Skeletal muscle tissue (tissue), 4 donors: ENCODE data around the gene RRP1. TPM values are rescaled to one million over a fixed set of nuclear protein-coding genes. Genes with fewer than 3 reads are reported as not detected.

Experiments used
- H3K27ac ChIP-seq: one replicate; pipeline ENCODE4 v1.7.0; 2013; ENCODE audit warnings: mild to moderate bottlenecking, low read depth, low read length, inconsistent platforms
- H3K27me3 ChIP-seq, 3 donors: one replicate each; pipeline ENCODE4 v1.7.0; 2013; ENCODE audit warnings: low read length in 3 of 3; ENCODE audit not compliant: control insufficient read depth in 3 of 3, insufficient read depth in 3 of 3
- H3K36me3 ChIP-seq, 3 donors: one replicate each; pipeline ENCODE4 v1.7.0; 2013; ENCODE audit warnings: low read length in 3 of 3; ENCODE audit not compliant: control insufficient read depth in 3 of 3, insufficient read depth in 3 of 3
- H3K4me1 ChIP-seq, 3 donors: one replicate each; pipeline ENCODE4 v1.7.0; 2013; ENCODE audit warnings: low read length in 3 of 3, mild to moderate bottlenecking in 3 of 3; ENCODE audit not compliant: control insufficient read depth in 3 of 3, insufficient read depth in 3 of 3
- H3K4me3 ChIP-seq, 3 donors: one replicate each; pipeline ENCODE4 v1.7.0; 2013; ENCODE audit warnings: low read length in 3 of 3
- H3K9ac ChIP-seq, 3 donors: one replicate each; pipeline ENCODE4 v1.7.0; 2013; ENCODE audit warnings: low read length in 3 of 3, mild to moderate bottlenecking in 3 of 3, moderate library complexity in 2 of 3, low read depth in 1 of 3
- H3K9me3 ChIP-seq, 3 donors: one replicate each; pipeline ENCODE4 v1.7.0; 2013; ENCODE audit warnings: low read length in 3 of 3; ENCODE audit not compliant: control insufficient read depth in 3 of 3
- total RNA-seq: library from RNA; depleted of rRNA; stranded (reverse); fragments of >200 nt; gene quantifications from one replicate; pipeline ENCODE4 v1.2.3, GENCODE V29; 2014
- donor health status: Osteomylitis.

Gene RRP1
- total RNA-seq, 1 donor from 2014 or later, result 10.4 TPM

GRCh38 chr21:43783098-43783700, 6.2 kb upstream of the RRP1 start:
- no peaks in the 10 kb centered on the region for H3K27me3 ChIP-seq
- H3K4me1 ChIP-seq, result peaks cover 0 to 3% (median 0%) of the 10 kb centered on the region in 3 donors
- no peak overlapping the region for H3K27ac ChIP-seq
- H3K36me3 ChIP-seq, result no peaks in the 10 kb centered on the region
- no peak overlapping the region for H3K4me3 ChIP-seq
- H3K9ac ChIP-seq, result no peak overlapping the region
- H3K9me3 ChIP-seq, result no peaks in the 10 kb centered on the region

DNA sequence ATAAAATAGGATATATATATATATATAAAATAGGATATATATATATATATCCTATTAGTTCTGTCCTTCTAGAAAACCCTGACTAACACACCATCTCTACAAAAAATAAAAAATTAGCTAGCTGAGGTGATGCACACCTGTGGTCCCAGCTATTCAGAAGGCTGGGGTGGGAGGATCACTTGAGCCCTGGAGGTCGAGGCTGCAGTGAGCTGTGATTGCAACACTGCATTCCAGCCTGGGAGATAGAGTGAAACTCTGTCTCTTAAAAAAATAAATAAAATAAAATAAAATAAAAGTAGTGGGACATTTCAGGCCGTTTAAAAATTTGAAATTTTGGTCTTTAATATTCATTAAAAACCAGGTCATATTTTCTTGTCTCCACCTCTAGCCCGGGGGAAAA, 4.2 kb upstream of the RRP1 start:
- no peak overlapping the region for H3K27ac ChIP-seq
- H3K36me3 ChIP-seq, result no peaks in the 10 kb centered on the region
- H3K27me3 ChIP-seq, result no peaks in the 10 kb centered on the region
- no peaks in the 10 kb centered on the region for H3K9me3 ChIP-seq
- no peak overlapping the region for H3K4me3 ChIP-seq
- H3K4me1 ChIP-seq, result peaks cover 3 to 4% (median 4%) of the 10 kb centered on the region in 3 donors
- H3K9ac ChIP-seq, result no peak overlapping the region

- Histone ChIP-seq H3K27me3 (no peaks in the 10 kb centered on the region), H3K27ac (no peak overlapping the region), H3K4me3 (no peak overlapping the region), H3K36me3 (peaks cover 0 to 3% (median 3%) of the 10 kb centered on the region in 3 donors), H3K9ac (no peak overlapping the region), H3K4me1 (peaks cover 9 to 16% (median 11%) of the 10 kb centered on the region in 3 donors), H3K9me3 (no peaks in the 10 kb centered on the region)
Observed at GRCh38 chr21:43786300-43786806, 3.0 kb upstream of the RRP1 start.

GRCh38 chr21:43786807-43787440, 2.5 kb upstream of the RRP1 start:
- Histone ChIP-seq H3K27me3 (no peaks in the 10 kb centered on the region), H3K9me3 (no peaks in the 10 kb centered on the region), H3K4me3 (no peak overlapping the region), H3K4me1 (peaks cover 9 to 16% (median 11%) of the 10 kb centered on the region in 3 donors), H3K9ac (no peak overlapping the region), H3K36me3 (peaks cover 4 to 7% (median 5%) of the 10 kb centered on the region in 3 donors), H3K27ac (no peak overlapping the region)

- peaks cover 9 to 16% (median 11%) of the 10 kb centered on the region in 3 donors for H3K4me1 ChIP-seq
- H3K36me3 ChIP-seq, result peaks cover 32 to 37% (median 33%) of the 10 kb centered on the region in 3 donors
- peak overlapping the region; percentile 81 for H3K27ac ChIP-seq
- H3K4me3 ChIP-seq, result peak overlapping the region; percentile 90 to 98 (median 92)
- no peaks in the 10 kb centered on the region for H3K9me3 ChIP-seq
- H3K9ac ChIP-seq, result peak overlapping the region; percentile 80 to 88 (median 82)
- H3K27me3 ChIP-seq, result no peaks in the 10 kb centered on the region
Observed at GRCh38 chr21:43790010-43790524, 690 bp downstream of the RRP1 start.

DNA sequence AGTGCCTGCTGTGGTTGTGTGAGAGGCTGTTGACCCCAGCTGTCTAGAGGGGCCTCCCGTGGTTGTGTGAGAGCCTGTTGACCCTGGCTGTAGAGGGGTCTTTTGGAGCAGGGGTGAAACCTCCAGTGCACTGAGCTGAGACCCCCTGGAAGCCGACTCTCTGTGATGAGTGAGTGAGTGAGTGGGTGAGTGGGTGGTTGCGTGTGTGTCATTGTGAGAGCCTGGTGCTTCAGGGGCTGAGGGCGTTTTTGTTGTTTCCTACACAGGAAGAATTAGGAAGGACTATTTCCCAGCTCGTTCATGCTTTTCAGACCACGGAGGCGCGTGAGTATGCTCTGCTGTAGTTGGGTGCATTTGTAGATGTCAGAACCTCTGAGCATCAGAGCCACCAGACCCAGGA, 3.0 kb downstream of the RRP1 start:
- H3K4me3 ChIP-seq, result no peak overlapping the region
- H3K36me3 ChIP-seq, result peaks cover 52 to 58% (median 54%) of the 10 kb centered on the region in 3 donors
- H3K9me3 ChIP-seq, result no peaks in the 10 kb centered on the region
- no peak overlapping the region for H3K27ac ChIP-seq
- H3K4me1 ChIP-seq, result peaks cover 9 to 16% (median 11%) of the 10 kb centered on the region in 3 donors
- no peaks in the 10 kb centered on the region for H3K27me3 ChIP-seq
- H3K9ac ChIP-seq, result no peak overlapping the region

DNA sequence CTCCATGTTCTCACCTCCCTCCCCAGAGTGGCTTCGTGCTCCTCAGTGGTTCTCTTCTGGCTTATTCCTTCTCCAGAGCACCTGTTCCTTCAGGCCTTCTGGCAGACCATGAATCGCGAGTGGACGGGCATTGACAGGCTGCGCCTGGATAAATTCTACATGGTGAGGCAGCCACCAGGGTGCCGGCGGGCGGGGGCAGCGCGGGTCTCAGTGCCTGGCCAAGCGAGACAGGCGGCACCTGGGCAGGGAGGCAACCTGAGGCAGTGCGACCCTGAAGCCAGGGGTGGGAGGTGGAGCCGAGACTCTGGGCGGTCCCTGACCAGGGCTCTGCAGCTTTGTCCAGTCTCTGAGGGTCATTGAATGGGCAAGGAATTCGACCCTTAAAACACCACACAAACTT, 3.9 kb downstream of the RRP1 start:
- H3K4me1 ChIP-seq, result peaks cover 9 to 16% (median 11%) of the 10 kb centered on the region in 3 donors
- H3K4me3 ChIP-seq, result no peak overlapping the region
- H3K27ac ChIP-seq, result no peak overlapping the region
- no peaks in the 10 kb centered on the region for H3K9me3 ChIP-seq
- H3K9ac ChIP-seq, result no peak overlapping the region
- H3K36me3 ChIP-seq, result peaks cover 61 to 66% (median 62%) of the 10 kb centered on the region in 3 donors
- no peaks in the 10 kb centered on the region for H3K27me3 ChIP-seq

- Histone ChIP-seq H3K4me3 (no peak overlapping the region), H3K27ac (no peak overlapping the region), H3K9ac (no peak overlapping the region), H3K27me3 (no peaks in the 10 kb centered on the region), H3K9me3 (no peaks in the 10 kb centered on the region), H3K36me3 (peaks cover 70 to 75% (median 73%) of the 10 kb centered on the region in 3 donors), H3K4me1 (peaks cover 9 to 16% (median 11%) of the 10 kb centered on the region in 3 donors)
Observed at GRCh38 chr21:43794311-43794710, 4.9 kb downstream of the RRP1 start.

GRCh38 chr21:43794857-43795256, 5.5 kb downstream of the RRP1 start:
- H3K27ac ChIP-seq, result no peak overlapping the region
- H3K27me3 ChIP-seq, result no peaks in the 10 kb centered on the region
- H3K9me3 ChIP-seq, result no peaks in the 10 kb centered on the region
- no peak overlapping the region for H3K4me3 ChIP-seq
- peaks cover 9 to 14% (median 10%) of the 10 kb centered on the region in 3 donors for H3K4me1 ChIP-seq
- H3K36me3 ChIP-seq, result peaks cover 75 to 81% (median 78%) of the 10 kb centered on the region in 3 donors
- no peak overlapping the region for H3K9ac ChIP-seq

DNA sequence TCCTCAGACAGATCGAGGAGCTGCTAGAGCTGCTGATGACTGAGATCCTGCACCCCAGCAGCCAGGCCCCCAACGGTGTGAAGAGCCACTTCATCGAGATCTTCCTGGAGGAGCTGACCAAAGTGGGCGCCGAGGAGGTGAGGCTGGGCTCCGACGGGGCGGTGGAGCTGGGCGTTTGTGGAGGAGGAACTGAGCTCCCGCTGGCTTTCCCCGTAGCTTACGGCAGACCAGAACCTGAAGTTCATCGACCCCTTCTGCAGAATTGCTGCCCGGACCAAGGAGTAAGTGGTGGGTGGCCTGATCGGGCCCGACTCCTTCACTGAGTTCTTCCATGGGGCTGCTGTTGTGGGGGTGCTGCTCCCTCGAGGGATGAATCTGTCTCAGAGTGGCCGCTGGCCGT, 8.0 kb downstream of the RRP1 start:
- H3K36me3 ChIP-seq, result peaks cover 87 to 94% (median 94%) of the 10 kb centered on the region in 3 donors
- H3K27ac ChIP-seq, result no peak overlapping the region

More for the DNA sequence above, 8.0 kb downstream of the RRP1 start:
- H3K9me3 ChIP-seq, result no peaks in the 10 kb centered on the region
- no peaks in the 10 kb centered on the region for H3K4me1 ChIP-seq
- H3K27me3 ChIP-seq, result no peaks in the 10 kb centered on the region
- H3K4me3 ChIP-seq, result no peak overlapping the region
- no peak overlapping the region for H3K9ac ChIP-seq
